ENCODE measurements around the gene PRR5L.

DNA sequence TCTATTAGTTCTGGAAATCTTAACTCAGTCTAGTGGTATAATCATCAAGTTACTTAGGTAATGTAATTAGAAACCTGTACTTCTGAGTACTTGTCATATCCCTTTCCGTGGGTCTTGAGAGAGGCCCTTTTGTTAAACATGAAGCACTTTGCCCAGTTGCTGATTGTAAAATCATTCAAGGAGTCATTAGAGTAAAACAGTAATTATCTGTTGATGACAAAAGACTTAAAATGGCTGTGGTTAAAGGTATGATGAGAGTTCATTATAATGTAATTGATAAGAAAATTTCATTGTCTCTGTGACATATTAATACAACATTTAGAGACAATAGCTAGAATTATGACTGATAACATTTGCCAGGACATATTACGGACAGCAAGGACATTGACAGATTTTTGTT, 34.3 kb downstream of the PRR5L start:
- TF ChIP-seq, protein P1, sequence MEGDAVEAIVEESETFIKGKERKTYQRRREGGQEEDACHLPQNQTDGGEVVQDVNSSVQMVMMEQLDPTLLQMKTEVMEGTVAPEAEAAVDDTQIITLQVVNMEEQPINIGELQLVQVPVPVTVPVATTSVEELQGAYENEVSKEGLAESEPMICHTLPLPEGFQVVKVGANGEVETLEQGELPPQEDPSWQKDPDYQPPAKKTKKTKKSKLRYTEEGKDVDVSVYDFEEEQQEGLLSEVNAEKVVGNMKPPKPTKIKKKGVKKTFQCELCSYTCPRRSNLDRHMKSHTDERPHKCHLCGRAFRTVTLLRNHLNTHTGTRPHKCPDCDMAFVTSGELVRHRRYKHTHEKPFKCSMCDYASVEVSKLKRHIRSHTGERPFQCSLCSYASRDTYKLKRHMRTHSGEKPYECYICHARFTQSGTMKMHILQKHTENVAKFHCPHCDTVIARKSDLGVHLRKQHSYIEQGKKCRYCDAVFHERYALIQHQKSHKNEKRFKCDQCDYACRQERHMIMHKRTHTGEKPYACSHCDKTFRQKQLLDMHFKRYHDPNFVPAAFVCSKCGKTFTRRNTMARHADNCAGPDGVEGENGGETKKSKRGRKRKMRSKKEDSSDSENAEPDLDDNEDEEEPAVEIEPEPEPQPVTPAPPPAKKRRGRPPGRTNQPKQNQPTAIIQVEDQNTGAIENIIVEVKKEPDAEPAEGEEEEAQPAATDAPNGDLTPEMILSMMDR (optimal IDR thresholded peaks at IDR 0.05 in 1 of 3, IDR thresholded peaks at IDR 0.05 in 1 of 3, conservative IDR thresholded peaks at IDR 0.05 in 1 of 3; ENCODE audit: extremely low read depth in 1 of 3, insufficient read depth in 2 of 3, low read length in 3 of 3): no peak
- no peak for TF ChIP-seq EZH2 (IDR thresholded peaks at IDR 0.05; ENCODE audit: low read length)
